Left ventricle myocardium superior (tissue), 1 donor: ENCODE results near the gene MAN2A2. TPM values are rescaled to one million over a fixed set of nuclear protein-coding genes. Genes with fewer than 3 reads are reported as not detected.
A peak's percentile ranks its signal among the peaks of the same experiment; 100 is the strongest.
"Not testable (repeated sequence)": the region's sequence is repeated elsewhere in the genome, so short reads cannot be mapped to it uniquely, and the experiment has no call there.

Experiments
- ATAC-seq: fragments of 200-7000 bp; cut with Tn5 transposase; one replicate; pipeline ENCODE4 v1.9.1; 2020; ENCODE audit warnings: mild to moderate bottlenecking, moderate library complexity
- DNase-seq: peaks from one replicate; pipeline ENCODE4 v3.0.0-alpha.2; 2020
- intact Hi-C: fragments of 100-400 bp; cut with micrococcal nuclease; formaldehyde crosslinking; loops from one replicate; pipeline ENCODE4 v1.11.0; 2022
- total RNA-seq: library from RNA; stranded (reverse); fragmentation: NEBNext Ultra II Directional; extraction: Animal tissue kit (Norgen Biotek cat#: 25700); gene quantifications from one replicate; pipeline ENCODE4 v1.2.1, GENCODE V29; 2021
- donor health status: DM: no; HTN: yes; CAD: no; lungs with severe emphysema.

The MAN2A2 gene
- total RNA-seq, 1 donor from 2014 or later = 146 TPM

- ATAC-seq (no peak), DNase-seq (no peak)
- intact Hi-C loops = no loop called here
These were observed 7.5 kb upstream of the MAN2A2 start for GRCh38 chr15:90895571-90896117.

- ATAC-seq, intact Hi-C loops: not testable (repeated sequence)
- DNase-seq = peak; percentile 6
These were observed 5.9 kb upstream of the MAN2A2 start for GRCh38 chr15:90897131-90897655.

DNA sequence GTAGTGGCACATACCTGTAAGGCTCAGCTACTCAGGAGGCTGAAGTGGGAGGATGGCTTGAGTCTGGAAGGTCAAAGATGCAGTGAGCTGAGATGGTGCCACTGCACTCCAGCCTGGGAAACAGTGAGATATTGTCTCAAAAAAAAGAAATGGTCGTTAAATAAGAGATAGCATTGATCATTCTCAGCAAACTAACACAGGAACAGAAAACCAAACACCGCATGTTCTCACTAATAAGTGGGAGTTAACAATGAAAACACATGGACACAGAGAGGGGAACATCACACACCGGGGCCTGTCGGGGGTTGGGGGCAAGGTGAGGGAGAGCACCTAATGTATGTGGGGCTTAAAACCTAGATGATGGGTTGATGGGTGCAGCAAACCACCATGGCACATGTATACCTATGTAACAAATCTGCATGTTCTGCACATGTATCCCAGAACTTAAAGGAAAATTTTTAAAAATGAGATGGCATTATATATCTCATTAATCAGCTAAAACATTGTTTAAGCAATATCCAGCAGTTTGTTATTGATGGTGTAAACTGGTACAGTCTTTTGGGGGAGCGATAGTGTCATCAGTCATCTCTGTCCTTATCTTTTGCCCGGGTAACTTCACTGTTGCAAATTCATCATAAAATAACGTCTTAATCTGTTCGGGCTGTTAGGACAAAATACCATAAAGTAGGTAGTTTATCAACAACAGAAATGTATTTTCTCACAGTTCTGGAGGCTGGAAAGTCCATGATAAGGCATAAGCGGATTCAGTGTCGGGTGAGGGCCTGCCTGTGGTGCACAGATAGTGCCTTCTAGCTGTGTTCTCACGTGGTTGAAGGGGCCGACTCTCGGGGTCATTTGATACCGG is 1.7 kb upstream of the MAN2A2 start:
- DNase-seq (peak; percentile 30), ATAC-seq (peak; percentile 4)
- intact Hi-C loops = no loop called here

DNA sequence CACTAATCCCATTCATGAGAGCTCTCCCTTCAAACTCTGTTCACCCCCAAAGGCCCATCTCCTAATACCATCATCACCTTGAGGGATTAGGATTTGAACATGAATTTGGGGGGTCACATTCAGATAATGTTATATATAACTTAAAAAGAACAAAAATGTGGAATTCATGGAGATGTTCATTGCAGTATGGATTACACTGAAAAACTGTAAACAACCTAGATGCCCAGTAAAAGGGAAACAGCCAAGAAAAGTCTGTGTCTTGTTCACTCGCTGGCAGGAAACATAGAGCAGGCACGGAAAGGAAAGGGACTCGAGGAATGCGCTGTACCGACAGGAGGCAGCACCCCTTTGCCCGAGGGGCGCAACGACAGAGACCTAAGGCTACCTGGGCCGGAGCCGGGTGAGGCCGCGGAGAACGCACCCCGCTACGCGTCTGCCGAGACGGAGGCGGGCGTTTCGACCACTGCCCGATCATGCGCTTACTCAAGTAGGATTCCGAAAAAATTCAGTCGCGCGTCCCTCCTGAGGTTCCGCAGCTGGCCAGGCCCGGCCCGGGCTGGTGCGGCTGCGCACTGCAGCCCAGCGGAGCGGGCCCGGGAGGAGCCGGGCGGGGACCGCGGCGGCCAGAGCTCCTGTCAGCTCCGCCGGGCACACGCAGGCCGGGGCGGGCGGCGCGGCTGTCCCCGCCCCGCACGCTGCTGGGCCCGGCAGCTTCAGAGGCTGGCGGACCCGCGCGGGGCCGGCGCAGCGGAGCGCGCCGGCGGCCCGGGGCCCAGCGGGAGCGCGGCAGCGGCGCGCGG is 862 bp upstream of the MAN2A2 start:
- intact Hi-C loops = no loop called here
- peak; percentile 88 for DNase-seq
- ATAC-seq = peak; percentile 89

GRCh38 chr15:90903733-90904536 is 833 bp downstream of the MAN2A2 start:
- ATAC-seq = peak; percentile 21
- intact Hi-C loops = no loop called here
- peak; percentile 35 for DNase-seq

GRCh38 chr15:90904746-90905145 is 1.6 kb downstream of the MAN2A2 start:
- ATAC-seq (no peak), DNase-seq (peak; percentile 12)
- intact Hi-C loops = no loop called here

- intact Hi-C loops = no loop called here
- ATAC-seq (no peak), DNase-seq (peak; percentile 31)
These were observed 2.4 kb downstream of the MAN2A2 start for GRCh38 chr15:90905306-90906180.

- DNase-seq (peak; percentile 27), ATAC-seq (no peak)
- intact Hi-C loops = no loop called here
These were observed 3.2 kb downstream of the MAN2A2 start for GRCh38 chr15:90906181-90906849.

- intact Hi-C loops = no loop called here
- DNase-seq = peak; percentile 35
- no peak for ATAC-seq
These were observed 4.1 kb downstream of the MAN2A2 start for GRCh38 chr15:90907051-90907660.

GRCh38 chr15:90907838-90908507 is 4.9 kb downstream of the MAN2A2 start:
- ATAC-seq = peak; percentile 53
- intact Hi-C loops = no loop called here

DNA sequence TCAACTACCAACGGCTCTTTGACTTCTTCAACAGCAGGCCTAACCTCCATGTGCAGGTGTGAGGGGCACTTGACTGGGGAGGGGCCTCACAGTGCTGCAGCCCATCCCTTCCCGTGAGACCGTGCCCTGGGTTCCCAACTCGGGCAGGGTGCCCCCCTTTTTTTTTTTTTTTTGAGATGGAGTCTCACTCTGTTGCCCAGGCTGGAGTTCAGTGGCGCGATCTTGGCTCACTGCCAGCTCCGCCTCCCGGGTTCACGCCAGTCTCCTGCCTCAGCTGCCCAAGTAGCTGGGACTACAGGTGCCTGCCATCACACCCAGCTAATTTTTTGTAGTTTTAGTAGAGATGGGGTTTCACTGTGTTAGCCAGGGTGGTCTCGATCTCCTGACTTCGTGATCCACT is 6.3 kb downstream of the MAN2A2 start:
- intact Hi-C loops = not testable (repeated sequence)

More at GRCh38 chr15:90907838-90908507, 4.9 kb downstream of the MAN2A2 start:
- DNase-seq = peak; percentile 45

GRCh38 chr15:90909976-90910375 is 6.9 kb downstream of the MAN2A2 start:
- intact Hi-C loops = no loop called here
- DNase-seq (peak; percentile 5), ATAC-seq (no peak)

More for the DNA sequence above, 6.3 kb downstream of the MAN2A2 start:
- DNase-seq = peak; percentile 29
- not testable (repeated sequence) for ATAC-seq

- ATAC-seq (no peak), DNase-seq (peak; percentile 21)
- intact Hi-C loops = no loop called here
These were observed 7.6 kb downstream of the MAN2A2 start for GRCh38 chr15:90910441-90911301.

DNA sequence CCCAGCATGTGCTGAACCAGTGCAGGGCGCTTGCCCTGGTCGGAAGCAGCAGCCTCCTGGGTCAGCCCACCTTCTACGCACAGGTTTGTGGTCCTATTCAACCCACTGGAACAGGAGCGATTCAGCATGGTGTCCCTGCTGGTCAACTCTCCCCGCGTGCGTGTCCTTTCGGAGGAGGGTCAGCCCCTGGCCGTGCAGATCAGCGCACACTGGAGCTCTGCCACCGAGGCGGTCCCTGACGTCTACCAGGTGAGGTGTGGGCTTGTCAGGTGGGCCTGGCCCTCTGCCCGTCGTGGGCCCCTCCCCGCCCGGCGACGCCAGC is 8.2 kb downstream of the MAN2A2 start:
- DNase-seq = peak; percentile 23

DNA sequence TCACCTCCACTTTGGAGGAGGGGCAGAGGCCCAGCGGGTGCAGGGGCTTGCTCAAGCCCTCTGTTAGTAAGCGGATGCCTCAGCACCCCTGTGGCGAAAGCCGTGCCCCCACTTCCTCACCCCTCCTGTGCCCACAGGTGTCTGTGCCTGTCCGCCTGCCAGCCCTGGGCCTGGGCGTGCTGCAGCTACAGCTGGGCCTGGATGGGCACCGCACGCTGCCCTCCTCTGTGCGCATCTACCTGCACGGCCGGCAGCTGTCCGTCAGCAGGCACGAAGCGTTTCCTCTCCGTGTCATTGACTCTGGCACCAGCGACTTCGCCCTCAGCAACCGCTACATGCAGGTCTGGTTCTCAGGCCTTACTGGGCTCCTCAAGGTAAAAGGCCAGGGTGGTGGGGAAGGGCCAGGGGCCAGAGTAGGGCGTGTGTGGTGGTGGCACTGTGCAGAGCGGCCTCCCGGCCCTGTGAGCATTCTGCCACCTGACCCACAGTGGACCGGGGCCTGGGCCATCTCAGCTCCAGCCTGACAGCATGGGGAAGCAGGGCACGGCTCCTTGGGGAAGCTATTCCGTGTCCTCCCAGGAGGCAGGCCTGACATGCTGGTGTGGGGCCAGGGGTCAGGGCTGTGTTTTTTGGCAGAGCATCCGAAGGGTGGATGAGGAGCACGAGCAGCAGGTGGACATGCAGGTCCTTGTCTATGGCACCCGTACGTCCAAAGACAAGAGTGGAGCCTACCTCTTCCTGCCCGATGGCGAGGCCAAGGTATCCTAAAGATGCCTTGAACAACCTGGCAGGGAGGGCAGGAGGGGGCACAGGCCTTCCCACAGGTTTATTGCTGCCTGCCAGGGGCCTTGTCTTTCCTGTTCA is 9.0 kb downstream of the MAN2A2 start:
- DNase-seq = peak; percentile 30
- intact Hi-C loops = no loop called here
- no peak for ATAC-seq

More for the DNA sequence above, 8.2 kb downstream of the MAN2A2 start:
- intact Hi-C loops = no loop called here
- ATAC-seq = no peak
